Activated naive CD4-positive, alpha-beta T cell treated with anti-CD3 and anti-CD28 coated beads, Interleukin-2, amount 50 U/mL, for 72 hours (primary cell): ENCODE data around the gene FZR1. TPM values are rescaled to one million over a fixed set of nuclear protein-coding genes. Genes with fewer than 3 reads are reported as not detected.
"Not testable (repeated sequence)": the region's sequence is repeated elsewhere in the genome, so short reads cannot be mapped to it uniquely, and the experiment has no call there.

Source experiments
- ATAC-seq, 2 donors: fragments of 150-1000 bp; cut with Tn5 transposase; 2 replicates each; pipeline ENCODE4 v1.10.0; 2021; ENCODE audit warnings: mild to moderate bottlenecking in 2 of 2, moderate library complexity in 2 of 2
- DNase-seq, 2 donors: peaks; one replicate each; pipeline ENCODE4 v3.0.0; 2021 to 2022; ENCODE audit warnings: low spot score in 2 of 2
- H3K27ac Mint-ChIP-seq, 2 donors: one replicate each; pipeline ENCODE4 v1.8.0; 2022; ENCODE audit warnings: mild to moderate bottlenecking in 2 of 2, mixed read lengths in 2 of 2
- H3K36me3 Mint-ChIP-seq, 2 donors: one replicate each; pipeline ENCODE4 v1.8.0; 2022; ENCODE audit warnings: mixed read lengths in 2 of 2
- H3K9me3 Mint-ChIP-seq, 2 donors: one replicate each; pipeline ENCODE4 v1.8.0; 2022; ENCODE audit warnings: mixed read lengths in 2 of 2
- total RNA-seq, 2 donors: library from RNA; stranded (reverse); gene quantifications; one replicate each; pipeline ENCODE4 v1.2.3, GENCODE V29; 2022

Gene FZR1
- total RNA-seq, 2 donors from 2014 or later: 52.4 to 73.5 TPM

GRCh38 chr19:3518255-3518654, 12.1 kb downstream of the FZR1 start:
- DNase-seq: no peak
- H3K36me3 Mint-ChIP-seq: no peaks in the 10 kb centered on the region
- no peaks in the 10 kb centered on the region for H3K9me3 Mint-ChIP-seq
- no peak overlapping the region for H3K27ac Mint-ChIP-seq
- no peak for ATAC-seq

GRCh38 chr19:3518659-3519058, 12.5 kb downstream of the FZR1 start:
- Mint-ChIP-seq H3K36me3 (no peaks in the 10 kb centered on the region), H3K9me3 (no peaks in the 10 kb centered on the region), H3K27ac (no peak overlapping the region)
- ATAC-seq (no peak), DNase-seq (no peak)

- ATAC-seq (no peak), DNase-seq (peak in 1 of 2 donors; percentile 54)
- H3K36me3 Mint-ChIP-seq: no peaks in the 10 kb centered on the region
- no peaks in the 10 kb centered on the region for H3K9me3 Mint-ChIP-seq
- no peak overlapping the region for H3K27ac Mint-ChIP-seq
These were observed 13.0 kb downstream of the FZR1 start for GRCh38 chr19:3519126-3519525.

- DNase-seq (no peak), ATAC-seq (peak in 1 of 2 donors; percentile 12)
- Mint-ChIP-seq H3K9me3 (no peaks in the 10 kb centered on the region), H3K36me3 (no peaks in the 10 kb centered on the region), H3K27ac (peak overlapping the region in 1 of 2 donors; percentile 41)
These were observed 14.3 kb downstream of the FZR1 start for GRCh38 chr19:3520166-3521103.

DNA sequence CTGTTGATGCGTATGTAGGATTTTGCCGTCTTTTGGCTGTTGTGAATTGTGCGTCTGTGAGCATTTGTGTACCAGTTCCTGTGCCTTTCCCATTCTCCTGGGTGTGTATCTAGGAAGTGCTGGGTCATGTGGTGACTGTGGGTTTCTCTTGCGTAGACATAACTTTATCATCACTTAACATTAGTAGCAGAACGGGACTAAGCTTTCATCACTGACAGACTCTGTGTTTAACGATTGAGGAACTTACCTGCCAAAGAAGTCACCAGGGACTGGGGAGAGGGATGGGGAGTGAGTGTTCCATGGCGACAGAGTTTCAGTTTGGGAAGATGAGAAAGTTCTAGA, 15.0 kb downstream of the FZR1 start:
- Mint-ChIP-seq H3K9me3 (no peaks in the 10 kb centered on the region), H3K27ac (peak overlapping the region in 1 of 2 donors; percentile 41), H3K36me3 (no peaks in the 10 kb centered on the region)
- peak in 1 of 2 donors; percentile 23 for ATAC-seq
- no peak for DNase-seq

DNA sequence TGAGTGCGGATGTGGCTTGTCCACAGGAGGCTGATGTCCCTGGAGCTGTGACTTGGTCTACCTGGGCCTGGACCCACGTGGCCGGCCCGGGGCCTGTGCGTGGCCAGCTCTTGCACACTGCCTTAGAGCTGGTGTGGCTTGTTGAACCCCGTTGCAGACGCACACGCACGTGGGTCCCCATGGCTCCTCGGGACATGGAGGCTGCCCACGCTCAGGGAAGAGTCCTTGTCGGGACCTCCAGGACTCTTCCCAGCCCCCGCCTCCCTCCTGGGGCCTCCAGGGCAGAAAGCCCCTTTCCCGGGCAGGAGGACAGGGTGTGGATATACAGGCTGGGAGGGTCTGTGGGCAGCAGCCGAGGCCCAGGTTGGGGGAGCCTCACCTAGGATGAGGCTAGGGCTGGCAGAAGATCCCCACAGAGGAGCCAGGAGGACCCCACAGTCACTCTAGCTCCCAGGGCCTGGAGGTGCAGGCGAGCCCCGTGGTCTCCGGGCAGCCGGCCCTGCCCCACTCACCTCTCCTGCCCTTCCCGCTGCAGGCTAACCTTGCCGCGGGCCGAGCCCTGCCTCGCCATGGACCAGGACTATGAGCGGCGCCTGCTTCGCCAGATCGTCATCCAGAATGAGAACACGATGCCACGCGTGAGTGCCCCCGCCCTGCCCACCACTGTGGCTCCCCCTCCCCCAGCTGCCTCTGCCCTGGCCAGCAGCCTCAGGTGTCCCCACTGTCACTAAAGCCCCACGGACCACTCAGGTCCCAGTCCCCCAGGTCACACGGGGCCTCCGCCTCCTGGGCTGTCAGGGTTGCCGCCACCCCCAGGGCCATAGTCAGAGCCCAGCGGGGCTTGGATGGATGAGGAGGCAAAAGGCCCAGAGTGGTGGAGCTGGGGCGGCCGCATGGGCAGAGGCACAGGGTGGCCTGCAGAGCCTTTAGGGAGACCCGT, 16.6 kb downstream of the FZR1 start:
- H3K9me3 Mint-ChIP-seq: no peaks in the 10 kb centered on the region
- DNase-seq (no peak), ATAC-seq (no peak)
- H3K36me3 Mint-ChIP-seq: no peaks in the 10 kb centered on the region
- no peak overlapping the region for H3K27ac Mint-ChIP-seq

DNA sequence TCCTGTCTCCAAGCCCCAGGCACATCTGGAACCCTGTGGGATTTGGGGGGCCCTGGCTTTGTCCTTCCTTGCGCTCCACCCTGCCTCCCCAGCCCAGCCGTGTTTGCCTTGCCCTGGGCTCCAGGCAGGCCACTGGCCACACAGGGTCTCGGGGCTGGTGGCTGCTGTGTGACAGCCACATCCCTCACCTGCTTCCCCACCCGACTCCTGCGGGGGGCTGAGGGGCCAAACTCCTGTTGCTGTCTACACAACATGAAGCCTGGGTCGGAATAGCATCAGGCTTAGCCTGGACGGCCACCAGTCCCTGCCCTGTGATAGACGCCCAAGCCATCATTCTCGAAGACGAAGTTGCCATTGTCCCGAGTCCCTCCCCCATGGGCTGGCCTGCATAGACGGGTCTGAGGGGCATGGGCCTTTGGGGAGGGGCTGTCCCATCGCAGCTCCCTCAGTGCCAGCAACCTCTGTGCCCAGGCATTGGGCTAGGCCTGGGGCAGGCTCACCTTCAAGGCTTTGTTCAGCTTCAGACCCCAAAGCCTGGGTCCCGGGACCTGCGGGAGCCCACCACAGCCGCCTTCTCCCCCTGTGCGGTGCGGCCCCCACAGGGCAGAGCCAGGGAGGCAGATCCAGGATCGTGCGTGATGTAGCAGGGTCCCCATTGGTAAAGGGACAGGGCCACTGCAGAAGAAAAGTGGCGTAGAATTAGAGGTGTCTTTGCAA, 17.4 kb downstream of the FZR1 start:
- Mint-ChIP-seq H3K9me3 (no peaks in the 10 kb centered on the region), H3K27ac (no peak overlapping the region), H3K36me3 (no peaks in the 10 kb centered on the region)
- DNase-seq (no peak), ATAC-seq (no peak)

GRCh38 chr19:3524078-3524842, 18.1 kb downstream of the FZR1 start:
- no peaks in the 10 kb centered on the region for H3K9me3 Mint-ChIP-seq
- H3K27ac Mint-ChIP-seq: no peak overlapping the region
- ATAC-seq (no peak), DNase-seq (no peak)
- no peaks in the 10 kb centered on the region for H3K36me3 Mint-ChIP-seq

DNA sequence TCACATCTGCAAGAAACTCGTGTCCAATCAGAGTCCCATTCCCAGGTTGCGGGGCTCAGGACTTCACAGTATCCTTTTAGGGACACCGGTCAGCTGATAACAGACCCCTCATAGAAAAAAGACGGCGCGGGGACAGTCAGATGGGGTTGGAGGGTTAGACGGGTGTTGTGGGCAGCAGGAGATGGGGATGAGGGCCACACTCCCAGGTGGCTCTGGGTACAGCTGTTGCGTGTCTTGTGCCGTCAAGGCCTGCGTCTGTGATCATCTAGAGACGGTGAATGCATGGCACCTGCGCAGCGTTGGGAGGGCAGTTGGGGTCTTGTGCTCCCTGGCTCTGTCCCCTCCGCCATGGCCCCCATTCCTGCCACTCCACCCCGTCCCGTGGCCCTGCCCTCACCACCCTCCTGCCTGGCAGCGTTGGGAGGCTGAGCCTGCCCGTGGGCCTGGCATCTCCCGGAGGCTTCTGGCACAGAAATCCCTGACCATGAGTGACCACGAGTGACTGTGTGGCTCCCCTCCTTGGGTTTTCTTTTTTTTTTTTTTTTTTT, 18.9 kb downstream of the FZR1 start:
- no peak for ATAC-seq
- H3K27ac Mint-ChIP-seq: no peak overlapping the region
- H3K9me3 Mint-ChIP-seq: no peaks in the 10 kb centered on the region
- no peaks in the 10 kb centered on the region for H3K36me3 Mint-ChIP-seq
- no peak for DNase-seq

DNA sequence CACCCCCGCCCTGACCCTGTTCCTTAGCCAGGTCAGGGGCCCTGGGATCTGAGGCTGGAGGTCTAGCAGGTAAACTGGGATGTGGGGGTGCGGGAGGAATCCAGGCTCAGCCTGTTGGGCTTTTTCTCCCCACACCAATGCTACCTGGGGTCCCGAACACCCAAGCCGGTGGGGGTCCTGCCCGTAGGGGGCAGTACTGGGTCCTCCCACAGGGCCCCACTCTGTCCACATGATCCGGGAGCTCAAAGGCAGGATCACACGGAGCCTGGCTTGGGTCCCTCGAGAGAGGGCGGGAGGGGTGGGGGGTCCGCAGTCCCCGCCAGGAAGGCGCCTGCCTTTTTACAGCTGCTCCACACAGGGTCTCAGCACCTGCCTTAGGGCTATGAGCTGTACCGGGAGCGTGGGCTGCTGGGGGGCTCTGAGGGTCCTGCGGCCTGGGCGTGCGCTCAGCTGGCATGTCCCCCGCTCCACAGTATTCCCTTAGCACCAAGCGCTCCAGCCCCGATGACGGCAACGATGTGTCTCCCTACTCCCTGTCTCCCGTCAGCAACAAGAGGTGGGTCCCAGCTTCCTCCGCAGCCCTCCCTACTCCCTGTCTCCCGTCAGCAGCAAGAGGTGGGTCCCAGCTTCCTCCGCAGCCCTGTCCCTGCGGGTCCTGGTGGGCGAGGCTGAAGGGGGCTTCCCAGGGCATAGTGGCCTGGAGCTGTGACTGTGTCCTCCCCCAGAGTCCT, 20.6 kb downstream of the FZR1 start:
- H3K9me3 Mint-ChIP-seq: no peaks in the 10 kb centered on the region
- no peaks in the 10 kb centered on the region for H3K36me3 Mint-ChIP-seq
- no peak for ATAC-seq
- H3K27ac Mint-ChIP-seq: no peak overlapping the region
- DNase-seq: no peak

GRCh38 chr19:3527238-3527910, 21.3 kb downstream of the FZR1 start:
- DNase-seq: no peak
- Mint-ChIP-seq H3K27ac (no peak overlapping the region), H3K9me3 (no peaks in the 10 kb centered on the region), H3K36me3 (no peaks in the 10 kb centered on the region)
- no peak for ATAC-seq

DNA sequence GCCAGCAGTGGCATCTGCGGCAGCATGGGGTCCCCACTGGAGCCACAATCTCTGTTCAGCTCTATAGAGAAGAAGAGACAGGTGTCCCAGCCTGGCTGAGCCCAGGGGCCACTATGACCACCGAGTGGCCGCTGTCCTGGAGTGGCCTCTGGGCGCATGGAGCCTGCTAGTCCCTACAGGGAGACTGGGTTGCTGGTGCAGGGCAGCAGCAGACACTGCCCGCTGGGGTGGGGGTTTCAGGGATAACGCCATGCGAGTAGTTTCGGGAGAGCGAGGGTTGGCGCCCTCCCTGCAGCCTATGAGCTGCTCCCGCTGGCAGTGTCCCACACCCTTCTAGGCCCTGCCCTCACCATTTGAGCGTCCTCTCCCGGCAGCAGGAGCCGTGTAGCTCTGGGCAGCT, 22.0 kb downstream of the FZR1 start:
- Mint-ChIP-seq H3K27ac (no peak overlapping the region), H3K9me3 (no peaks in the 10 kb centered on the region), H3K36me3 (no peaks in the 10 kb centered on the region)
- DNase-seq (no peak), ATAC-seq (no peak)

DNA sequence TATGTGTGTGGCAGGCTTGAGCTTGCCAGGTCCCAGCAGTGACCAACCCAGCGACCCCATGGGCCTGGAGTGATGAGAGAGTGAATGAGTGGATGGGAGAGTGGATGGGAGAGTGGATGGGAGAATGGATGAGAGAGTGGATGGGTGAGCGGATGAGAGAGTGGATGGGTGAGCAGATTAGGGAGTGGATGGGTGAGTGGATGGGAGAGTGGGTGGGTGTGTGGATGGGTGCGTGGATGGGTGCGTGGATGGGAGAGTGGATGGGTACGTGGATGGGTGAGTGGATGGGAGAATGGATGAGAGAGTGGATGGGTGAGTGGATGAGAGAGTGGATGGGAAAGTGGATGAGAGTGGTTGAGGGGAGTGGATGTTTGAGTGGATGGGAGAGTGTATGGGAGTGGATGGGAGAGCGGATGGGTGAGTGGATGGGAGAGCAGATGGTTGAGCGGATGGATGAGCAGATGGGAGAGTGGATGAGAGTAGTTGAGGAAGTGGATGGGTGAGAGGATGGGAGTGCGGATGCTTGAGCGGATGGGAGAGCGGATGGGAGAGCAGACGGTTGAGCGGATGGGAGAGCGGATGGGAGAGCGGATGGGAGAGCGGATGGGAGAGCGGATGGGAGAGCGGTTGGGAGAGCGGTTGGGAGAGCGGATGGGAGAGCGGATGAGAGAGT, 22.6 kb downstream of the FZR1 start:
- DNase-seq (no peak), ATAC-seq (no peak)
- no peaks in the 10 kb centered on the region for H3K9me3 Mint-ChIP-seq
- no peak overlapping the region for H3K27ac Mint-ChIP-seq
- no peaks in the 10 kb centered on the region for H3K36me3 Mint-ChIP-seq

- H3K9me3 Mint-ChIP-seq, H3K27ac Mint-ChIP-seq, ATAC-seq, H3K36me3 Mint-ChIP-seq, DNase-seq: not testable (repeated sequence)
These were observed 23.2 kb downstream of the FZR1 start for GRCh38 chr19:3529299-3529698.
